HEK293T (cell line): ENCODE measurements around the gene RAB40B.

ENCODE experiments used
- CTCF ChIA-PET: fragments of 350-600 bp; formaldehyde crosslinking; extraction: SDS; loops from one replicate; lab custom pipeline; 2021; ENCODE audit warnings: antibody characterized with exemption, inconsistent platforms; lab: Yijun Ruan, JAX
- POLR2A ChIA-PET: fragments of 350-600 bp; formaldehyde crosslinking; extraction: SDS; loops from one replicate; lab custom pipeline; 2020; ENCODE audit warnings: antibody characterized with exemption, inconsistent platforms; lab: Yijun Ruan, JAX
- DNase-seq: peaks from one replicate; pipeline ENCODE4 v3.0.0; 2012; ENCODE audit warnings: mixed read lengths; ENCODE audit errors: extremely low spot score
- ARNT ChIP-seq: fragments of 450-650 bp; IDR thresholded peaks from 2 replicates; pipeline ENCODE4 v1.6.1; 2017; ENCODE audit warnings: mild to moderate bottlenecking
- BHLHE40 ChIP-seq: fragments of 450-650 bp; IDR thresholded peaks from 2 replicates; pipeline ENCODE4 v1.6.1; 2016; ENCODE audit warnings: mild to moderate bottlenecking, moderate library complexity, borderline replicate concordance
- CTBP1 ChIP-seq: fragments of 450-650 bp; IDR thresholded peaks from 2 replicates; pipeline ENCODE4 v1.6.1; 2016; ENCODE audit warnings: borderline replicate concordance
- ELF4 ChIP-seq: fragments of 450-650 bp; IDR thresholded peaks from 2 replicates; pipeline ENCODE4 v1.6.1; 2017; ENCODE audit warnings: antibody characterized with exemption
- FOXA1 ChIP-seq: fragments of 450-650 bp; IDR thresholded peaks from 2 replicates; pipeline ENCODE4 v1.6.1; 2016; ENCODE audit warnings: mild to moderate bottlenecking
- FOXK2 ChIP-seq: fragments of 450-650 bp; IDR thresholded peaks from 2 replicates; pipeline ENCODE4 v1.6.1; 2016; ENCODE audit warnings: mild to moderate bottlenecking
- FOXM1 ChIP-seq: fragments of 450-650 bp; IDR thresholded peaks from 2 replicates; pipeline ENCODE4 v1.6.1; 2017; ENCODE audit warnings: mild to moderate bottlenecking, borderline replicate concordance
- HDGF ChIP-seq: fragments of 450-650 bp; IDR thresholded peaks from 2 replicates; pipeline ENCODE4 v1.6.1; 2017; ENCODE audit warnings: antibody characterized with exemption, borderline replicate concordance
- L3MBTL2 ChIP-seq: fragments of 450-650 bp; conservative IDR thresholded peaks from 2 replicates; pipeline ENCODE4 v1.6.1; 2016; ENCODE audit warnings: mild to moderate bottlenecking
- LEF1 ChIP-seq: fragments of 450-650 bp; IDR thresholded peaks from 2 replicates; pipeline ENCODE4 v1.6.1; 2017; ENCODE audit warnings: mild to moderate bottlenecking, borderline replicate concordance
- NFRKB ChIP-seq: fragments of 450-650 bp; IDR thresholded peaks from 2 replicates; pipeline ENCODE4 v1.6.1; 2016; ENCODE audit warnings: mild to moderate bottlenecking, moderate library complexity
- PKNOX1 ChIP-seq: fragments of 450-650 bp; IDR thresholded peaks from 2 replicates; pipeline ENCODE4 v1.6.1; 2016
- SP1 ChIP-seq: fragments of 450-650 bp; IDR thresholded peaks from 2 replicates; pipeline ENCODE4 v1.6.1; 2017
- SUZ12 ChIP-seq: fragments of 450-650 bp; IDR thresholded peaks from 2 replicates; pipeline ENCODE4 v1.6.1; 2016; ENCODE audit warnings: mild to moderate bottlenecking
- TARDBP ChIP-seq: fragments of 450-650 bp; IDR thresholded peaks from 2 replicates; pipeline ENCODE4 v1.6.1; 2016
- ZNF384 ChIP-seq: fragments of 450-650 bp; IDR thresholded peaks from 2 replicates; pipeline ENCODE4 v1.6.1; 2016

Gene RAB40B

DNA sequence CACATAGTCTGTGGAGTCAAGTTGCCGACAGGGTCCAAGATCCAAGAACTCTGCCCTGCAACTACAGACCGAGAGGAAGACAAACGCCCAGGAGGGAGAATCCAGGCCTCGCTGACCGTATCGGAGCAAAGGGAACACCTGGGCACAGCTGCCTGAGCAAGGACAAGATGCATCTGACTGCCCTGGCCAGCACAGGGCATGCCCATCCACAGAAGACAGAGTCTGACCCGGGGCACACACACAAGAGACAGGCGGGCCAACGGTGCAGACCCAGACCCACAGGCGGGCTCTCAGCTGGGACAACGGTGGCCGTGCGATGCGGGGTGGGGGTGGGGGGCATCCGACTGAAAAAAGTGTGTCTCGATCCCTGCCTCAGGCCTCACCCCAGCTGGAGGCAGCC is 6.2 kb downstream of the RAB40B start:
- POLR2A ChIA-PET, result interaction anchor here (0.7 kb wide), 1 partner anchor 66 kb away, joined by 4 read pairs; no protein-coding TSS in a partner anchor
- no peak for DNase-seq
- TF ChIP-seq ARNT (no peak), LEF1 (no peak), FOXK2 (no peak), SUZ12 (no peak), CTBP1 (no peak), TARDBP (no peak), FOXM1 (no peak), NFRKB (no peak), ELF4 (no peak), L3MBTL2 (no peak), BHLHE40 (no peak), PKNOX1 (no peak), SP1 (no peak), ZNF384 (no peak), FOXA1 (no peak), HDGF (no peak)
- CTCF ChIA-PET, result no interaction called here

GRCh38 chr17:82691714-82692113 is 6.8 kb downstream of the RAB40B start:
- CTCF ChIA-PET, result no interaction called here
- TF ChIP-seq ELF4 (no peak), FOXA1 (no peak), FOXM1 (no peak), SP1 (no peak), NFRKB (no peak), FOXK2 (no peak), BHLHE40 (no peak), TARDBP (no peak), ZNF384 (no peak), SUZ12 (no peak), L3MBTL2 (no peak), HDGF (no peak), PKNOX1 (no peak), ARNT (no peak), CTBP1 (no peak)
- DNase-seq, result no peak
- POLR2A ChIA-PET, result no interaction called here

DNA sequence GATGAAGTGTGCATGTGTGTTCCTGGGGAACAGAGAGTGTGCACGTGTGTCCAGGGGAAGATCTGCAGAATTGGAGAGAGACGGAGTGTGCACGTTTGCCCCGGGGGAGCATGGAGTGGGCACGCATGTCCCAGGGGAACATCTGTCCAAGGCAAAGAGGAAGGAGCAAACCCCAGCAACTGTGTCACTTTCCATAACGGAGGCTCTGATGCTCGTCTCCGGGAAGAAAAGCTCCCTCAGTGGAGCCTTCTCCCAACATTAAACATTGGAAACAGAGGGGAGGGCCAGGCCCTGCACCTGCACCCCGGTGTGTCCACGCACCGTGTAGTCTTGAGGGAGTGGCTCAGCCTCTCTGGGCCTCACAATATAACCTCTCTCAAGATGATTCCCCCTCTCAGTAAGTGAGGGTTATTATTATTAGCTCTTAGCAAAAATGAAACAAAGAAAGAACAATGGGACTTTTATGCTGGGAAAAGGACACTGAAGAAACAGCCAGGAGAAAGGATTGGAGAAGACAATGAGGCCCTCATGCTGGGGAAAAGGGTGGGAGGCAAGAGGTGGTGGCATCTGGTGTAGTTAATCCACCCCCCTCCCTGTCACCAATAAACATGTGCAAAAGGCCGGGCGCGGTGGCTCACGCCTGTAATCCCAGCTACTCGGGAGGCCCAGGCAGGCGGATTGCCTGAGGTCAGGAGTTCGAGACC is 7.6 kb downstream of the RAB40B start:
- ChIA-PET CTCF (no interaction called here), POLR2A (no interaction called here)
- no peak for TF ChIP-seq SP1
- DNase-seq, result no peak

DNA sequence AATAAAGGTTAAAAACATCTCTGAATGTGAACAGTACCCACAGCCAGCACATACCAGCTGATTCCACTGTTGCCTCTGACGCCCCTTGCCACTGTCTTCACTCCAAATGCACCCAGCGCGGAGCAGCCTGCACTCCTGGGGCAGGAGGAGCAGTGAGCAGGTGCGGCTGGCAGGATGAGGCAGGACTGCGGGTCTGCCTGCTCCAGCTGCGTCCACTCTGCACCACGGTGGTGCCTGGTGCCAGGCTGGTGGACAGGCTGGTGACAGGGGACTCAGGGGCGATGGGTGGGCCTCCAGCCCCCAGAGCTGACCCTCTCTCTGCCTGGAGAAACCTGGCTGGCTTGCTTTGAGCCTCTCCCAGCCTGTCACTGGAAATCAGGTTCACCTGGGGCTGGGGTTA is 9.4 kb downstream of the RAB40B start:
- no peak for TF ChIP-seq HDGF
- TF ChIP-seq LEF1, result no peak
- no peak for TF ChIP-seq SP1
- TF ChIP-seq FOXM1, result no peak
- no peak for TF ChIP-seq SUZ12
- no peak for TF ChIP-seq FOXK2
- no peak for TF ChIP-seq ARNT
- no peak for TF ChIP-seq CTBP1
- CTCF ChIA-PET, result no interaction called here

GRCh38 chr17:82687871-82688270 is 10.6 kb downstream of the RAB40B start:
- POLR2A ChIA-PET, result interaction anchor here (1.0 kb wide), 2 partner anchors 10 to 28 kb away, joined by 3 read pairs; partner anchors contain the start of gene FN3KRP
- TF ChIP-seq ZNF384, result no peak
- TF ChIP-seq L3MBTL2, result no peak

More for the DNA sequence above, 9.4 kb downstream of the RAB40B start:
- DNase-seq, result no peak
- POLR2A ChIA-PET, result no interaction called here

GRCh38 chr17:82687375-82687861 is 11.1 kb downstream of the RAB40B start:
- POLR2A ChIA-PET, result interaction anchor here (1.0 kb wide), 2 partner anchors 10 to 29 kb away, joined by 3 read pairs; partner anchors contain the start of gene FN3KRP
- CTCF ChIA-PET, result no interaction called here
- no peak for DNase-seq
- TF ChIP-seq CTBP1 (no peak), LEF1 (no peak), ELF4 (no peak), ARNT (no peak), SP1 (no peak), NFRKB (no peak), TARDBP (no peak), L3MBTL2 (no peak)

More at GRCh38 chr17:82687871-82688270, 10.6 kb downstream of the RAB40B start:
- CTCF ChIA-PET, result no interaction called here
- DNase-seq, result no peak
